ENCODE results near the gene CRYM. TPM values are rescaled to one million over a fixed set of nuclear protein-coding genes. Genes with fewer than 3 reads are reported as not detected.
"Not testable (repeated sequence)": the region's sequence is repeated elsewhere in the genome, so short reads cannot be mapped to it uniquely, and the experiment has no call there.

Gene CRYM
- total and polyA plus RNA-seq, 2 experiments from 2014 or later = not detected

DNA sequence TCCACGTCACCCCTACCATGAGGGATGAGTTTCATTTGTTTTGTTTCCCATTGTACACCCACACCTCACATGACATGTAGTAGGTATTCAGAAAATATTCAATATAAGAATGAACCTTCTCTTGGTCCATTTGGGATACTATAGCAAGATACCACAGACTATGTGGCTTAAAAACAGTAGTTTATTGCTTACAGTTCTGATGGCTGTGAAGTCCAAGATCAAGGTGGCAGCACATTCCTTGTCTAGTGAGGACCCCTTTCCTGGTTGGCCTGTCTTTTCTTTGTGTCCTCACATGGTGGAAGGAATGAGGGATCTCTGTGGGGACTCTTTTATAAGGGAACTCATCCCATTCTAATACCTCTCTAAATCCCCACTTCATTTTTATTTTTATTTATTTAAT lies 36.2 kb upstream of the CRYM start:
- Histone ChIP-seq H3K9me3 (ENCODE audit: low read depth) (no peaks in the 10 kb centered on the region), H3K27me3 (no peaks in the 10 kb centered on the region), H3K4me1 (ENCODE audit: low read depth) (no peaks in the 10 kb centered on the region), H3K4me3 (no peak overlapping the region), H3K36me3 (no peaks in the 10 kb centered on the region), H3K27ac (no peak overlapping the region)
- DNase-seq (ENCODE audit: low read depth in 1 of 2, low spot score in 1 of 2) = no peak
- TF ChIP-seq, protein P1, sequence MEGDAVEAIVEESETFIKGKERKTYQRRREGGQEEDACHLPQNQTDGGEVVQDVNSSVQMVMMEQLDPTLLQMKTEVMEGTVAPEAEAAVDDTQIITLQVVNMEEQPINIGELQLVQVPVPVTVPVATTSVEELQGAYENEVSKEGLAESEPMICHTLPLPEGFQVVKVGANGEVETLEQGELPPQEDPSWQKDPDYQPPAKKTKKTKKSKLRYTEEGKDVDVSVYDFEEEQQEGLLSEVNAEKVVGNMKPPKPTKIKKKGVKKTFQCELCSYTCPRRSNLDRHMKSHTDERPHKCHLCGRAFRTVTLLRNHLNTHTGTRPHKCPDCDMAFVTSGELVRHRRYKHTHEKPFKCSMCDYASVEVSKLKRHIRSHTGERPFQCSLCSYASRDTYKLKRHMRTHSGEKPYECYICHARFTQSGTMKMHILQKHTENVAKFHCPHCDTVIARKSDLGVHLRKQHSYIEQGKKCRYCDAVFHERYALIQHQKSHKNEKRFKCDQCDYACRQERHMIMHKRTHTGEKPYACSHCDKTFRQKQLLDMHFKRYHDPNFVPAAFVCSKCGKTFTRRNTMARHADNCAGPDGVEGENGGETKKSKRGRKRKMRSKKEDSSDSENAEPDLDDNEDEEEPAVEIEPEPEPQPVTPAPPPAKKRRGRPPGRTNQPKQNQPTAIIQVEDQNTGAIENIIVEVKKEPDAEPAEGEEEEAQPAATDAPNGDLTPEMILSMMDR (IDR thresholded peaks at IDR 0.05; ENCODE audit: low read depth, low read length) = no peak

DNA sequence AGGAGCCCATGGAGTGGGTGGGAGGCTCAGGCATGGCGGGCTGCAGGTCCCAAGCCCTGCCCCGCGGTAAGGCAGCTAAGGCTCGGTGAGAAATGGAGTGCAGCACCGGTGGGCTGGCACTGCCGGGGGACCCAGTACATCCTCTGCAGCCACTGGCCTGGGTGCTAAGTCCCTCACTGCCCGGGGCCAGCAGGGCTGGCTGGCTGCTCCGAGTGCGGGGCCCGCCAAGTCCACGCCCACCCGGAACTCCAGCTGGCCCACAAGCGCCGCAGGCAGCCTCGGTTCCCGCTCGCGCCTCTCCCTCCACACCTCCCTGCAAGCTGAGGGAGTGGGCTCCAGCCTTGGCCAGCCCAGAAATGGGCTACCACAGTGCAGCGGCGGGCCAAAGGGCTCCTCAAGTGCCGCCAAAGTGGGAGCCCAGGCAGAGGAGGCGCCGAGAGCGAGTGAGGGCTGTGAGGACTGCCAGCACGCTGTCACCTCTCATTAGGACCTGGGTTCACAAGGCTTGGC lies 34.8 kb upstream of the CRYM start:
- not testable (repeated sequence) for H3K36me3 ChIP-seq; H3K4me1 ChIP-seq (ENCODE audit: low read depth); H3K27me3 ChIP-seq; H3K27ac ChIP-seq; H3K9me3 ChIP-seq (ENCODE audit: low read depth); H3K4me3 ChIP-seq; DNase-seq (ENCODE audit: low read depth in 1 of 2, low spot score in 1 of 2)

DNA sequence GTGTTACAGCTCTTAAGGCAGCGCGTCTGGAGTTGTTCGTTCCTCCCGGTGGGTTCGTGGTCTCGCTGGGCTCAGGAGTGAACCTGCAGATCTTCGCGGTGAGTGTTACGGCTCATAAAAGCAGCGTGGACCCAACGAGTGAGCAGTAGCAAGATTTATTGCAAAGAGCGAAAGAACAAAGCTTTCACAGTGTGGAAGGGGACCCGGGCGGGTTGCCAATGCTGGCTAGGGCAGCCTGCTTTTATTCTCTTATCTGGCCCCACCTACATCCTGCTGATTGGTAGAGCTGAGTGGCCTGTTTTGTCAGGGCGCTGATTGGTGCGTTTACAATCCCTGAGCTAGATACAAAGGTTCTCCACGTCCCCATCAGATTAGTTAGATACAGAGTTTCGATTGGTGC lies 34.0 kb upstream of the CRYM start:
- not testable (repeated sequence) for H3K27ac ChIP-seq; DNase-seq (ENCODE audit: low read depth in 1 of 2, low spot score in 1 of 2)

DNA sequence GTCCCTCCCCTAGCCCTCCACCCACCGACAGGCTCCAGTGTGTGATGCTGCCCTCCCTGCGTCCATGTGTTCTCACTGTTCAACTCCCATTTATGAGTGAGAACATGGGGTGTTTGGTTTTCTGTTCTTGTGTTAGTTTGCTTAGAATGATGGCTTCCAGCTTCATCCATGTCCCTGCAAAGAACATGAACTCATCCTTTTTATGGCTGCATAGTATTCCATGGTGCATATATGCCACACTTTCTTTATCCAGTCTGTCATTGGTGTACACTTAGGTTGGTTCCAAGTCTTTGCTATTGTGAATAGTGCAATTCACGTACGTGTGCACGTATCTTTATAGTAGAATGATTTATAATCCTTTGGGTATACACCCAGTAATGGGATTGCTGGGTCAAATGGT lies 28.6 kb upstream of the CRYM start:
- not testable (repeated sequence) for H3K27ac ChIP-seq; H3K36me3 ChIP-seq; DNase-seq (ENCODE audit: low read depth in 1 of 2, low spot score in 1 of 2); H3K4me1 ChIP-seq (ENCODE audit: low read depth); H3K4me3 ChIP-seq; H3K9me3 ChIP-seq (ENCODE audit: low read depth)
- H3K27me3 ChIP-seq = peaks cover 51% of the 10 kb centered on the region

More for the DNA sequence above, 34.0 kb upstream of the CRYM start:
- not testable (repeated sequence) for H3K27me3 ChIP-seq; H3K36me3 ChIP-seq; H3K9me3 ChIP-seq (ENCODE audit: low read depth); H3K4me3 ChIP-seq; H3K4me1 ChIP-seq (ENCODE audit: low read depth)

DNA sequence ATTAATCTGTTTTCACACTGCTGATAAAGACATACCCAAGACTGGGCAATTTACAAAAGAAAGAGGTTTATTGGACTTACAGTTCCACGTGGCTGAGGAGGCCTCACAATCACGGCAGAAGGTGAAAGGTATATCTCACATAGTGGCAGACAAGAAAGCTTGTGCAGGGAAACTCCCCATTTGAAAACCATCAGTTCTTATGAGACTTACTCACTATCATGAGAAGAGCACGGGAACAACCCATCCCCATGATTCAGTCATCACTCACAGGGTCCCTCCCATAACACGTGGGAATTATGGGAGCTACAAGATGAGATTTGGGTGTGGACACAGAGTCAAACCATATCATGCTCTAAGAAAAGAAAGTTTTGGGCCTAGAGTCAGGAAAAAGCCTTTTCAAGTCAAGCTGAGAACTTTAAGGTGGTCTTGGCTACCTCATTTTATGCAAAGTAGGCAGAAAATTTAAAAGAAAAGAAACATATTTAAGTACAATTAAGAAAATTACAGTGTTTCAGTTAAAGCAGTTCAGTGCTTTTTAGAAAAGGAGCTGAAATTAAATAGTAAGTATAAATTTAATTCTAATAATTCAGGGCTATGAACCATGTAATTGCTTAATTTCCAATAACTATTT lies 24.9 kb upstream of the CRYM start:
- Histone ChIP-seq H3K9me3 (ENCODE audit: low read depth) (no peaks in the 10 kb centered on the region), H3K36me3 (no peaks in the 10 kb centered on the region), H3K27me3 (peaks cover 73% of the 10 kb centered on the region), H3K4me1 (ENCODE audit: low read depth) (no peaks in the 10 kb centered on the region), H3K27ac (no peak overlapping the region), H3K4me3 (no peak overlapping the region)
- DNase-seq (ENCODE audit: low read depth in 1 of 2, low spot score in 1 of 2) = peak in 1 of 2 donors; percentile 30
- TF ChIP-seq, protein P1 (IDR thresholded peaks at IDR 0.05; ENCODE audit: low read depth, low read length) = no peak

DNA sequence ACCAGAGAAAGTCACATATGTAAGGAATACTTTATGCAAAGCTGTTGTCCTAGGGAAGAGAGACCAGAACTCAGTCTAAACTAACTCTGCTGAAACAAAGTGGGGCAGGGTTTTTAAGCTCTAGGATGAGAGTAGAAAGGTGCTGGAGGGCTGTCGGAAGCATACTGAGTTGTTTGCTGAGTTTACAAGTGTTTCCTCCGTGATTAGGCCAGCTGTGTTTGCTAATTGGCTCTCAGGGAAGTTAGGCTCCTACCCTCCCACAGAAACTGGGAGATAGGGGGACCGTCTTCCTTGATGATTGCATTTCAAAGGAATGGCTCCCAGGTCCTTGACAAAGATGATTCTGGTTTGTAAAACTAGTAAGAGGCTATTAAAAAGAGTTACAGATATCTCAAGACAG lies 24.4 kb upstream of the CRYM start:
- Histone ChIP-seq H3K27me3 (peaks cover 78% of the 10 kb centered on the region), H3K4me1 (ENCODE audit: low read depth) (no peaks in the 10 kb centered on the region), H3K36me3 (no peaks in the 10 kb centered on the region), H3K27ac (no peak overlapping the region), H3K4me3 (no peak overlapping the region), H3K9me3 (ENCODE audit: low read depth) (no peaks in the 10 kb centered on the region)
- TF ChIP-seq, protein P1 (IDR thresholded peaks at IDR 0.05; ENCODE audit: low read depth, low read length) = no peak
- DNase-seq (ENCODE audit: low read depth in 1 of 2, low spot score in 1 of 2) = no peak

DNA sequence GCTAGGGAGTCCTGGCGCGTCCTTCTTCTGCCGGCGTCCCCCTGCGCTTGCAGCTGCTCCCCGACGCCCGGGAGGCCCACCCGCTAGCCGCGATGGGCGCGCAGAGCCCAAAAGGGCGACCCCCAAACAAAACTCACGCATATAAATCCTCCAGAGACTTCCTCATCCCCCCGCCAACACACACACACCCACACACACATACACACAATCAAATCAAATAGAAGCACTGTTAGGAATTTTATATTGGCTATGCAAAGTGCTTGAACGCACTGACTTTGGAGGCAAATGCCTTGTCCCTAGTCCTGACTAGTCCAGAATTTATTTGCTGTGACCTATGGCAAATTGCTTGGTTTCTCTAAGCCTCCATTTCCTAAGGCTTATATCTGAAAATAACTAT lies 23.8 kb upstream of the CRYM start:
- Histone ChIP-seq H3K4me1 (ENCODE audit: low read depth) (no peaks in the 10 kb centered on the region), H3K27me3 (peaks cover 80% of the 10 kb centered on the region), H3K27ac (no peak overlapping the region), H3K36me3 (no peaks in the 10 kb centered on the region), H3K9me3 (ENCODE audit: low read depth) (no peaks in the 10 kb centered on the region), H3K4me3 (peak overlapping the region; percentile 56)
- TF ChIP-seq, protein P1 (IDR thresholded peaks at IDR 0.05; ENCODE audit: low read depth, low read length) = no peak
- DNase-seq (ENCODE audit: low read depth in 1 of 2, low spot score in 1 of 2) = peak in 1 of 2 donors; percentile 12

All from cardiac muscle cell (in vitro differentiated cells and primary cell).